Measurements from ENCODE around the gene KCNQ2.

- TF ChIP-seq POLR2AphosphoS5 (IDR thresholded peaks at IDR 0.05; ENCODE audit: borderline replicate concordance, low read depth, low read length): no peak
- TF ChIP-seq EZH2 (IDR thresholded peaks at IDR 0.05): no peak
Observed at GRCh38 chr20:63365601-63366389, 106.7 kb downstream of the KCNQ2 start.
